ENCODE data around the gene KRT83.

KRT83 gene

GRCh38 chr12:52331833-52332232, 10.6 kb upstream of the KRT83 start:
- H3K27me3 ChIP-seq (ENCODE audit: insufficient read depth, low read length) = 0 out of 2 replicates have a peak, but pooled peaks cover 2% of the 10 kb centered on the region
- H2AFZ ChIP-seq (ENCODE audit: low read length, unreplicated experiment) = no peak overlapping the region
- H3K4me1 ChIP-seq (ENCODE audit: control insufficient read depth, insufficient read depth, low read length, unreplicated experiment) = peaks cover 4% of the 10 kb centered on the region
- no peaks in the 10 kb centered on the region for H3K79me2 ChIP-seq (ENCODE audit: control insufficient read depth, insufficient read depth, low read length, unreplicated experiment)
- H3K36me3 ChIP-seq (ENCODE audit: insufficient read depth, low read length) = no peaks in the 10 kb centered on the region
- no peak overlapping the region for H3K27ac ChIP-seq (ENCODE audit: low read depth, low read length)
- H3K4me3 ChIP-seq (ENCODE audit: low read depth, low read length) = no peak overlapping the region

DNA sequence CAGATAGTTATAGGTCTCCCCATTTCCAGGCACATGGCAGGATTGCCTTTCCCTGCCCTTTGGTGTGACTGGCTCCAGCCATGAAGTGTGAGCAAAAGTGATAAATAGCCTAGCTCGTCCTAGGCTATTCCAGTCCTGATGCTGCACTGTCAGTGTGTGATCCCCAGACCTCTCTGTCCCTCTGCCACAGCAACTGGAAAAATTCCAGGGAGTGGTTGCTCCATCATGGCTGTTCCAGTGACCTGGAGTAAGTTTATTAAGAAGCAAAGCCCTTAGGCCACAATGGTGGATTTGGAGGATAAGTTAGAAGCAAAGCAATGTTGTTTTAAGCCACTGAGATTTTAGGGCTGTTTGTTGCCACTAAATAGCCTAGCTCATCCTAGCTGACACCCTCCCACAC, 9.8 kb upstream of the KRT83 start:
- Histone ChIP-seq H3K36me3 (ENCODE audit: insufficient read depth, low read length) (no peaks in the 10 kb centered on the region), H3K27ac (ENCODE audit: low read depth, low read length) (no peak overlapping the region), H3K79me2 (ENCODE audit: control insufficient read depth, insufficient read depth, low read length, unreplicated experiment) (no peaks in the 10 kb centered on the region), H3K4me3 (ENCODE audit: low read depth, low read length) (no peak overlapping the region), H2AFZ (ENCODE audit: low read length, unreplicated experiment) (no peak overlapping the region), H3K4me1 (ENCODE audit: control insufficient read depth, insufficient read depth, low read length, unreplicated experiment) (peaks cover 4% of the 10 kb centered on the region), H3K27me3 (ENCODE audit: insufficient read depth, low read length) (0 out of 2 replicates have a peak, but pooled peaks cover 2% of the 10 kb centered on the region)

DNA sequence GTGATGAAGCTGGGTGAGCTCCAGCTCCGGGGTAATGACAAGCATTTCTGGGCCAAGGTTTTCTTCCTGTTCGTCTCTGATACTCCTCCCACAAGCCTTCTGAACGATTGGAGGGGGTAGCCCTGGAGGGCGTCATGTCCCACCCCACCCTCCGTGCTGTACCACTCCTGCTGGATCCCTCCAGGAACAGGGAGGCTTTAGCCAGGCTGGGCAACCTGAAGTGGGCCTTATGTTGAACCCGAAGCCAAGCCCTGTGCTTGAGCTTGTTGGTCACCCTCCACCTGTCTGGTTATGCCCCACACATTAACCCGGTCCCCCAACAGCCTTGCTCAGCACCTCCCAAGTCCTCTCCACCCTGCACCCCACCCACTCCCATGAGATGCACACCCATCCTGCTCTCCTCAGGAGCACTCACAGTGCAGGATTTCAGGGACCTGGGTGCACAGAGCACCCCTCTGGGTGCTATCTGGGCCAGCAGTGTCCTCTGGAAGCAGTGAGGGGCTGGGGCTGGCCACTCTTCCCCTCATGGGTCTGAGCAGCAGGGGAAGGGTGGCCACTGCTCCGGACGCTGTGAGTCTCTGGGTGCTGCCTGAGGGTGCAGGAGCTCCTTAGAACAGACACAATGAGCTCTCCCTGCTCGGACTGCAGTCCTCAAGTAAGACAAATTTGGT, 6.8 kb upstream of the KRT83 start:
- Histone ChIP-seq H3K27ac (ENCODE audit: low read depth, low read length) (no peak overlapping the region), H3K79me2 (ENCODE audit: control insufficient read depth, insufficient read depth, low read length, unreplicated experiment) (no peaks in the 10 kb centered on the region), H3K4me3 (ENCODE audit: low read depth, low read length) (no peak overlapping the region), H2AFZ (ENCODE audit: low read length, unreplicated experiment) (no peak overlapping the region), H3K27me3 (ENCODE audit: insufficient read depth, low read length) (peaks cover 3% of the 10 kb centered on the region), H3K36me3 (ENCODE audit: insufficient read depth, low read length) (no peaks in the 10 kb centered on the region), H3K4me1 (ENCODE audit: control insufficient read depth, insufficient read depth, low read length, unreplicated experiment) (peaks cover 4% of the 10 kb centered on the region)

- H3K27me3 ChIP-seq (ENCODE audit: insufficient read depth, low read length) = peaks cover 8% of the 10 kb centered on the region
- no peak overlapping the region for H2AFZ ChIP-seq (ENCODE audit: low read length, unreplicated experiment)
- no peak overlapping the region for H3K4me3 ChIP-seq (ENCODE audit: low read depth, low read length)
- no peak overlapping the region for H3K27ac ChIP-seq (ENCODE audit: low read depth, low read length)
- no peaks in the 10 kb centered on the region for H3K36me3 ChIP-seq (ENCODE audit: insufficient read depth, low read length)
- H3K79me2 ChIP-seq (ENCODE audit: control insufficient read depth, insufficient read depth, low read length, unreplicated experiment) = no peaks in the 10 kb centered on the region
- H3K4me1 ChIP-seq (ENCODE audit: control insufficient read depth, insufficient read depth, low read length, unreplicated experiment) = peaks cover 4% of the 10 kb centered on the region
These were observed 6.0 kb upstream of the KRT83 start for GRCh38 chr12:52327052-52327829.

GRCh38 chr12:52324153-52324444, 2.9 kb upstream of the KRT83 start:
- H2AFZ ChIP-seq (ENCODE audit: low read length, unreplicated experiment) = no peak overlapping the region
- no peaks in the 10 kb centered on the region for H3K36me3 ChIP-seq (ENCODE audit: insufficient read depth, low read length)
- no peak overlapping the region for H3K4me3 ChIP-seq (ENCODE audit: low read depth, low read length)
- H3K79me2 ChIP-seq (ENCODE audit: control insufficient read depth, insufficient read depth, low read length, unreplicated experiment) = no peaks in the 10 kb centered on the region
- peaks cover 25% of the 10 kb centered on the region for H3K27me3 ChIP-seq (ENCODE audit: insufficient read depth, low read length)
- peaks cover 4% of the 10 kb centered on the region for H3K4me1 ChIP-seq (ENCODE audit: control insufficient read depth, insufficient read depth, low read length, unreplicated experiment)
- H3K27ac ChIP-seq (ENCODE audit: low read depth, low read length) = no peak overlapping the region

DNA sequence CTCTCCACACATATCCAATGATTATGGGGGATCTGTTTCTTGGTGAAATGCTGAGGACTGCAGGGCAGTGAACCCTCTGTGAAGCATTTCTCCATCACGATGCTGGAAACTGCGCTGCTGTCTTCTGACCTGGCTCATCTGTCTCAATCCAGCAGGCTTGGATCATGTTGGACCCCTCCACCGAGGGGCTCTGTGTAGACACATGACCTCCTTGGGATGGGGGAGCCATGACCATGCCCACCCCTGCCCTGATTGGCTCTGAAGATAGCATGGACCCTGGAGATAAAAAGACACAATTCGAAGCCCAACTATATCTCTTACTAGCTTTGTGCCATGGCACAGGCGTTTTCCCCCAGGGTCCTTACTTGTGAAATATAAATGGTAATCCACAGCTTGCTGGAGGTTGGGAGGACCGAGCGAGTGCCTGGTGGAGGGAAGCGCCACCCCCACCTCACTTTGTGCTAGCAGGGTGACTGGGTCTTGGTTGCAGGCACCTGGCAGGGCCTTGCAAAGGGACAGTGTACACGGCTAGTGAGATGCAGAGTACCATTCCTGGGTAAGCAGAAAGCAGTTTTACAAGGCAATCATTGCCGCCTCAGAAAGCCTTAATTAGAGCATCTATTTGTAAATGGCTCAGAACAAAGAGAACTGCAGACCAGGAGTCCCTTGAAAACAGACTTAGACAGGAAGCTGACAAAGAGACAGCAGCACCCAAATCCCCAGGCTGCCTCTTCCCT, 2.4 kb upstream of the KRT83 start:
- no peaks in the 10 kb centered on the region for H3K79me2 ChIP-seq (ENCODE audit: control insufficient read depth, insufficient read depth, low read length, unreplicated experiment)
- H3K4me1 ChIP-seq (ENCODE audit: control insufficient read depth, insufficient read depth, low read length, unreplicated experiment) = peaks cover 4% of the 10 kb centered on the region
- H3K4me3 ChIP-seq (ENCODE audit: low read depth, low read length) = no peak overlapping the region
- no peaks in the 10 kb centered on the region for H3K36me3 ChIP-seq (ENCODE audit: insufficient read depth, low read length)
- no peak overlapping the region for H2AFZ ChIP-seq (ENCODE audit: low read length, unreplicated experiment)
- H3K27ac ChIP-seq (ENCODE audit: low read depth, low read length) = no peak overlapping the region
- peaks cover 25% of the 10 kb centered on the region for H3K27me3 ChIP-seq (ENCODE audit: insufficient read depth, low read length)

GRCh38 chr12:52323001-52323400, 1.8 kb upstream of the KRT83 start:
- H2AFZ ChIP-seq (ENCODE audit: low read length, unreplicated experiment) = no peak overlapping the region
- H3K4me3 ChIP-seq (ENCODE audit: low read depth, low read length) = no peak overlapping the region
- no peaks in the 10 kb centered on the region for H3K36me3 ChIP-seq (ENCODE audit: insufficient read depth, low read length)
- peaks cover 4% of the 10 kb centered on the region for H3K4me1 ChIP-seq (ENCODE audit: control insufficient read depth, insufficient read depth, low read length, unreplicated experiment)
- H3K27ac ChIP-seq (ENCODE audit: low read depth, low read length) = no peak overlapping the region
- H3K27me3 ChIP-seq (ENCODE audit: insufficient read depth, low read length) = peaks cover 25% of the 10 kb centered on the region
- no peaks in the 10 kb centered on the region for H3K79me2 ChIP-seq (ENCODE audit: control insufficient read depth, insufficient read depth, low read length, unreplicated experiment)

DNA sequence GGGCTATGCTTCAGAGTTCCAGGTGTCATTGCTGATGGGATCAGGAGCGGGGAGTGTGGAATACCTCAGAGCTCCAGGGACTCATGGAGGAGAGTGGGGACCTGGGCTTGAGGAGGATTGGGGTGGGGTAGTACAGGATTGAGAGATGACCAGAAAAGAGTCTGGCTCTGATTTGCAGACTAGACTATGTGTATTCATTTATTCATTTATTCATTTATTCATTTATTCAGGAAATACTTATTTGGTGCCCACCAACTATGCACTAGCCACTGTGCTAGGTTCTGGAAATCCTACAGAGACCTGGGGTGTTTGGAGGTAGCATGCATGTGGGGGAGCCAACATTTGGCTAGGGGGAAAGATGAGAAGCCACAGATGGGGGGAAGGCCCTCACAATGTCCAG, 871 bp upstream of the KRT83 start:
- Histone ChIP-seq H3K36me3 (ENCODE audit: insufficient read depth, low read length) (no peaks in the 10 kb centered on the region), H3K27ac (ENCODE audit: low read depth, low read length) (no peak overlapping the region), H3K4me3 (ENCODE audit: low read depth, low read length) (no peak overlapping the region), H2AFZ (ENCODE audit: low read length, unreplicated experiment) (no peak overlapping the region), H3K79me2 (ENCODE audit: control insufficient read depth, insufficient read depth, low read length, unreplicated experiment) (no peaks in the 10 kb centered on the region), H3K4me1 (ENCODE audit: control insufficient read depth, insufficient read depth, low read length, unreplicated experiment) (peaks cover under 1% of the 10 kb centered on the region), H3K27me3 (ENCODE audit: insufficient read depth, low read length) (peaks cover 25% of the 10 kb centered on the region)

DNA sequence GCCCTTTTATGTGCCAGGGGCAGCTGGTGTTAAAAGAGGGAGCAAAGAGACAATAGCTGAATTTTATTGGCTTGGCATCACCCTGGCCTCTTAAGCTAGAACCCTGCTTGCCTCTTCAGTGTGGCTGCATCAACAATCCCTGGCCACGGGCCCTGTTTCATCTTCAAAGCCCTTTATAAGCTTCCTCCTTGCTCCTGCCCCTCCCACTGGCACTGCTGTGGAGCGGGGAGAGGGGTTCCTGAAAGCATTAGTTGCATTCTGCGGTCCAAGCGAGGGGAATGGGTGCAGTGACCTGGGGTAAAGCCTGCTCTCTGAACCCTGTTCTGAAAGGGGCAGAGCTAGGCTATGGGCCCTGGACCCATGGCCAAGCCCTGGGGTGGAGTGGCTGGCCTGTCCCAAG, 220 bp upstream of the KRT83 start:
- Histone ChIP-seq H3K27ac (ENCODE audit: low read depth, low read length) (no peak overlapping the region), H3K4me1 (ENCODE audit: control insufficient read depth, insufficient read depth, low read length, unreplicated experiment) (no peaks in the 10 kb centered on the region), H2AFZ (ENCODE audit: low read length, unreplicated experiment) (no peak overlapping the region), H3K79me2 (ENCODE audit: control insufficient read depth, insufficient read depth, low read length, unreplicated experiment) (no peaks in the 10 kb centered on the region), H3K27me3 (ENCODE audit: insufficient read depth, low read length) (peaks cover 25% of the 10 kb centered on the region), H3K36me3 (ENCODE audit: insufficient read depth, low read length) (no peaks in the 10 kb centered on the region), H3K4me3 (ENCODE audit: low read depth, low read length) (no peak overlapping the region)

DNA sequence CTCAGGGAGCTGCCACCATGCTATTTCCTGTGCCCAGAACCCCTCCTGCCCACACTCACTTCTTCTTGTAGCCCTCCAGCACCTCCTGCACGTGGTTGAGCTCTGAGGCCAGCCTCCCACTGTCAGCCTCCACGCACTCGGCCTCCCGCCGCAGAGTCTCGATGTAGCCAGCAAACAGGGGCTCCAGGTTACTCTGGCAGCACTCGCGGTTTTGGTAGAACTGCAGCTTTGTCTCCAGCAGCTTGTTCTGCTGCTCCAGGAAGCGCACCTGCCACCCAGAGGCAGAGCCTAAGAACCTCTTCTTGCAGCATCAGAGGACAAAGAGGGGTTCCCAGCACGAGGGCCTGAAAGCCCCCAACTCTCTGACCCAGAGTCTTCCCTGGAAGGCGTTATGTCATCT, 2.1 kb downstream of the KRT83 start:
- H3K79me2 ChIP-seq (ENCODE audit: control insufficient read depth, insufficient read depth, low read length, unreplicated experiment) = no peaks in the 10 kb centered on the region
- H3K27ac ChIP-seq (ENCODE audit: low read depth, low read length) = no peak overlapping the region
- no peaks in the 10 kb centered on the region for H3K4me1 ChIP-seq (ENCODE audit: control insufficient read depth, insufficient read depth, low read length, unreplicated experiment)
- peaks cover 27% of the 10 kb centered on the region for H3K27me3 ChIP-seq (ENCODE audit: insufficient read depth, low read length)
- H3K4me3 ChIP-seq (ENCODE audit: low read depth, low read length) = no peak overlapping the region
- H2AFZ ChIP-seq (ENCODE audit: low read length, unreplicated experiment) = no peak overlapping the region
- no peaks in the 10 kb centered on the region for H3K36me3 ChIP-seq (ENCODE audit: insufficient read depth, low read length)
